SK-N-SH (cell line): ENCODE data around the gene SMYD1. TPM values are rescaled to one million over a fixed set of nuclear protein-coding genes. Genes with fewer than 3 reads are reported as not detected.

Source experiments
- CTCF ChIA-PET: fragments of 300-600, 350-600 bp; formaldehyde crosslinking; extraction: SDS; loops from one replicate; lab custom pipeline; 2021; lab: Yijun Ruan, JAX
- POLR2A ChIA-PET: fragments of 350-600 bp; sonication (Branson Sonifier 250); formaldehyde crosslinking; extraction: SDS; loops from one replicate; lab custom pipeline; 2020; ENCODE audit warnings: antibody characterized with exemption, inconsistent platforms; lab: Yijun Ruan, JAX
- DNase-seq: peaks from one replicate; pipeline ENCODE4 v3.0.0; 2012
- H2AFZ ChIP-seq: fragments of 200-600 bp; sonication (generic); 2 replicates; pipeline ENCODE4 v1.8.1; 2016; ENCODE audit warnings: antibody characterized with exemption, mild to moderate bottlenecking, low read depth
- H3F3A ChIP-seq: fragments of 200-600 bp; sonication (generic); replicated peaks from 2 replicates; pipeline ENCODE3; 2016; ENCODE audit warnings: antibody characterized with exemption, mild to moderate bottlenecking; ENCODE audit not compliant: insufficient read depth
- H3K27ac ChIP-seq, 2 experiments: fragments of 200-500 bp in 1 of 2; fragments of 200-600 bp in 1 of 2; sonication (Bioruptor generic) in 1 of 2; sonication (generic), shearing (Covaris generic) in 1 of 2; 2 replicates each; pipeline versions ENCODE4 v1.5.1 to v1.6.1; 2014 to 2016; ENCODE audit warnings: low read depth in 2 of 2, inconsistent platforms in 1 of 2, low read length in 1 of 2, mild to moderate bottlenecking in 1 of 2, mixed read lengths in 1 of 2
- H3K27me3 ChIP-seq: fragments of 200-600 bp; sonication (generic), shearing (Covaris generic); 2 replicates; pipeline ENCODE4 v1.6.1; 2016; ENCODE audit warnings: mixed run types; ENCODE audit not compliant: insufficient read depth
- H3K36me3 ChIP-seq, 2 experiments: fragments of 200-500 bp in 1 of 2; fragments of 200-600 bp in 1 of 2; sonication (Bioruptor generic) in 1 of 2; sonication (generic) in 1 of 2; replicated peaks in 1 of 2; 2 replicates each; pipeline versions ENCODE3 to v1.5.1; 2014 to 2016; ENCODE audit warnings: low read length in 1 of 2, mild to moderate bottlenecking in 1 of 2; ENCODE audit not compliant: insufficient read depth in 2 of 2, control insufficient read depth in 1 of 2
- H3K4me1 ChIP-seq, 2 experiments: fragments of 200-500 bp in 1 of 2; fragments of 200-600 bp in 1 of 2; sonication (Bioruptor generic) in 1 of 2; sonication (generic), shearing (Covaris generic) in 1 of 2; 2 replicates each; pipeline versions ENCODE4 v1.5.1 to v1.6.1; 2014 to 2016; ENCODE audit warnings: low read depth in 1 of 2, low read length in 1 of 2, mixed run types in 1 of 2; ENCODE audit not compliant: insufficient read depth in 2 of 2, control insufficient read depth in 1 of 2
- H3K4me2 ChIP-seq: fragments of 200-600 bp; sonication (generic), shearing (Covaris generic); 2 replicates; pipeline ENCODE4 v1.6.1; 2017; ENCODE audit warnings: mixed run types
- H3K4me3 ChIP-seq, 2 experiments: fragments of 200-500 bp in 1 of 2; fragments of 200-600 bp in 1 of 2; sonication (Bioruptor generic) in 1 of 2; sonication (generic), shearing (Covaris generic) in 1 of 2; 2 replicates each; pipeline versions ENCODE4 v1.5.1 to v1.8.1; 2014 to 2016; ENCODE audit warnings: low read depth in 2 of 2, inconsistent platforms in 1 of 2, low read length in 1 of 2, mild to moderate bottlenecking in 1 of 2, mixed read lengths in 1 of 2, moderate library complexity in 1 of 2
- H3K79me2 ChIP-seq: fragments of 200-600 bp; sonication (generic); 2 replicates; pipeline ENCODE4 v1.8.1; 2017; ENCODE audit warnings: mild to moderate bottlenecking; ENCODE audit not compliant: insufficient read depth
- H3K9ac ChIP-seq: fragments of 200-600 bp; sonication (generic); 2 replicates; pipeline ENCODE4 v1.6.1; 2017; ENCODE audit warnings: mixed run types
- H3K9me2 ChIP-seq: fragments of 200-600 bp; sonication (generic); 2 replicates; pipeline ENCODE4 v1.6.1; 2017; ENCODE audit warnings: mixed run types
- H3K9me3 ChIP-seq: fragments of 200-600 bp; sonication (generic); 2 replicates; pipeline ENCODE4 v1.6.1; 2017; ENCODE audit warnings: mixed run types, mild to moderate bottlenecking, moderate library complexity
- H4K20me1 ChIP-seq: fragments of 200-600 bp; sonication (generic); 2 replicates; pipeline ENCODE4 v1.6.1; 2017; ENCODE audit warnings: mild to moderate bottlenecking, mixed run types; ENCODE audit not compliant: insufficient read depth
- ELF1 ChIP-seq: IDR thresholded peaks from 2 replicates; pipeline ENCODE4 v1.4.0; 2012
- FOSL2 ChIP-seq: IDR thresholded peaks from 2 replicates; pipeline ENCODE4 v1.4.0; 2012; ENCODE audit warnings: low read depth, mild to moderate bottlenecking, moderate library complexity, borderline replicate concordance
- FOXM1 ChIP-seq: IDR thresholded peaks from 2 replicates; pipeline ENCODE4 v1.4.0; 2012; ENCODE audit warnings: low read depth, mild to moderate bottlenecking
- GABPA ChIP-seq: IDR thresholded peaks from 2 replicates; pipeline ENCODE4 v1.4.0; 2012; ENCODE audit warnings: low read depth, mild to moderate bottlenecking
- GATA2 ChIP-seq: sonication (generic); formaldehyde crosslinking; IDR thresholded peaks from 2 replicates; pipeline ENCODE4 v1.5.0; 2020; ENCODE audit warnings: mild to moderate bottlenecking, missing genetic modification reagents
- IRF3 ChIP-seq: fragments of 150-350 bp; IDR thresholded peaks from 2 replicates; pipeline ENCODE4 v1.6.1; 2016; ENCODE audit warnings: mild to moderate bottlenecking, low read depth, low read length
- MAX ChIP-seq: IDR thresholded peaks from 2 replicates; pipeline ENCODE4 v1.4.0; 2012; ENCODE audit warnings: low read depth
- MEF2A ChIP-seq: IDR thresholded peaks from 2 replicates; pipeline ENCODE4 v1.4.0; 2012; ENCODE audit warnings: low read depth, borderline replicate concordance
- NRF1 ChIP-seq: IDR thresholded peaks from 2 replicates; pipeline ENCODE4 v1.6.1; 2012; ENCODE audit warnings: low read depth, mild to moderate bottlenecking, low read length
- RAD21 ChIP-seq: IDR thresholded peaks from 2 replicates; pipeline ENCODE4 v1.6.1; 2012; ENCODE audit warnings: mild to moderate bottlenecking, low read length
- RXRA ChIP-seq: IDR thresholded peaks from 2 replicates; pipeline ENCODE4 v1.4.0; 2012; ENCODE audit warnings: low read depth, mild to moderate bottlenecking, borderline replicate concordance
- SMC3 ChIP-seq: IDR thresholded peaks from 2 replicates; pipeline ENCODE4 v1.6.1; 2012; ENCODE audit warnings: low read depth, low read length, improper control_type of control experiment
- YY1 ChIP-seq: IDR thresholded peaks from 2 replicates; pipeline ENCODE4 v1.4.0; 2012; ENCODE audit warnings: low read depth, mild to moderate bottlenecking
- WGBS: methylation state at CpG from one replicate; pipeline ENCODE4 v1.1.6; 2017; ENCODE audit warnings: low lambda C conversion rate; 5-methylcytosine and 5-hydroxymethylcytosine counted together
- polyA plus RNA-seq, 3 experiments: library from polyadenylated mRNA; depleted of rRNA; stranded (reverse); fragments of >200 nt; gene quantifications; 2 replicates each; pipeline ENCODE4 v1.2.3, GENCODE V29; 2012
- TF ChIP-seq, protein P1 (sequence below): IDR thresholded peaks from 2 replicates; pipeline ENCODE4 v1.6.1; 2012; ENCODE audit warnings: mild to moderate bottlenecking, low read depth, low read length, moderate library complexity
- TF ChIP-seq, protein P2 (sequence below): IDR thresholded peaks from 2 replicates; pipeline ENCODE4; 2012

Gene SMYD1
- polyA plus RNA-seq, 1 of the 3 experiments (the other 2 are of a cell fraction), result not detected

GRCh38 chr2:88117973-88118372 lies 50.3 kb downstream of the SMYD1 start (continued):
- TF ChIP-seq ELF1 (no peak), SMC3 (no peak)
- TF ChIP-seq, all 33 proteins: peak for 0

- Histone ChIP-seq H3K4me2 (no peak overlapping the region), H4K20me1 (no peaks in the 10 kb centered on the region), H2AFZ (no peak overlapping the region), H3K79me2 (no peaks in the 10 kb centered on the region), H3K9me3 (no peaks in the 10 kb centered on the region), H3K9ac (no peak overlapping the region), H3K27ac (no peak overlapping the region), H3K4me3 (no peak overlapping the region), H3K4me1 (peaks cover 0 to 4% of the 10 kb centered on the region in 2 experiments; a peak in 1 of 4 replicates), H3K9me2 (no peaks in the 10 kb centered on the region), H3F3A (no peaks in the 10 kb centered on the region), H3K36me3 (no peaks in the 10 kb centered on the region), H3K27me3 (peaks cover 4% of the 10 kb centered on the region; the same call in 1 of the 2 replicates)
- WGBS, result 59% methylated on average over 4 of the region's 4 CpGs
- CTCF ChIA-PET, result no interaction called here
- no peak for DNase-seq
- TF ChIP-seq RAD21 (no peak), GABPA (no peak), GATA2 (CRISPR knock-in tag) (no peak), MEF2A (no peak), IRF3 (no peak), FOSL2 (no peak)
- TF ChIP-seq, protein P1, sequence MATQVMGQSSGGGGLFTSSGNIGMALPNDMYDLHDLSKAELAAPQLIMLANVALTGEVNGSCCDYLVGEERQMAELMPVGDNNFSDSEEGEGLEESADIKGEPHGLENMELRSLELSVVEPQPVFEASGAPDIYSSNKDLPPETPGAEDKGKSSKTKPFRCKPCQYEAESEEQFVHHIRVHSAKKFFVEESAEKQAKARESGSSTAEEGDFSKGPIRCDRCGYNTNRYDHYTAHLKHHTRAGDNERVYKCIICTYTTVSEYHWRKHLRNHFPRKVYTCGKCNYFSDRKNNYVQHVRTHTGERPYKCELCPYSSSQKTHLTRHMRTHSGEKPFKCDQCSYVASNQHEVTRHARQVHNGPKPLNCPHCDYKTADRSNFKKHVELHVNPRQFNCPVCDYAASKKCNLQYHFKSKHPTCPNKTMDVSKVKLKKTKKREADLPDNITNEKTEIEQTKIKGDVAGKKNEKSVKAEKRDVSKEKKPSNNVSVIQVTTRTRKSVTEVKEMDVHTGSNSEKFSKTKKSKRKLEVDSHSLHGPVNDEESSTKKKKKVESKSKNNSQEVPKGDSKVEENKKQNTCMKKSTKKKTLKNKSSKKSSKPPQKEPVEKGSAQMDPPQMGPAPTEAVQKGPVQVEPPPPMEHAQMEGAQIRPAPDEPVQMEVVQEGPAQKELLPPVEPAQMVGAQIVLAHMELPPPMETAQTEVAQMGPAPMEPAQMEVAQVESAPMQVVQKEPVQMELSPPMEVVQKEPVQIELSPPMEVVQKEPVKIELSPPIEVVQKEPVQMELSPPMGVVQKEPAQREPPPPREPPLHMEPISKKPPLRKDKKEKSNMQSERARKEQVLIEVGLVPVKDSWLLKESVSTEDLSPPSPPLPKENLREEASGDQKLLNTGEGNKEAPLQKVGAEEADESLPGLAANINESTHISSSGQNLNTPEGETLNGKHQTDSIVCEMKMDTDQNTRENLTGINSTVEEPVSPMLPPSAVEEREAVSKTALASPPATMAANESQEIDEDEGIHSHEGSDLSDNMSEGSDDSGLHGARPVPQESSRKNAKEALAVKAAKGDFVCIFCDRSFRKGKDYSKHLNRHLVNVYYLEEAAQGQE, result no peak
- POLR2A ChIA-PET, result no interaction called here
Observed at GRCh38 chr2:88121678-88122077, 54.1 kb downstream of the SMYD1 start.

GRCh38 chr2:88122141-88122884 lies 54.7 kb downstream of the SMYD1 start:
- H2AFZ ChIP-seq, result no peak overlapping the region
- ChIA-PET CTCF (interaction anchor here (0.6 kb wide), 1 partner anchor 155 kb away, joined by 3 read pairs; no protein-coding TSS in a partner anchor), POLR2A (no interaction called here)
- no peak overlapping the region for H3K4me2 ChIP-seq
- H3F3A ChIP-seq, result no peaks in the 10 kb centered on the region
- H3K4me3 ChIP-seq, result no peak overlapping the region
- no peak for DNase-seq
- H3K27me3 ChIP-seq, result peaks cover 4% of the 10 kb centered on the region; the same call in 1 of the 2 replicates
- H3K79me2 ChIP-seq, result no peaks in the 10 kb centered on the region
- H3K4me1 ChIP-seq, result peaks cover 0 to 4% of the 10 kb centered on the region in 2 experiments; a peak in 1 of 4 replicates
- 24% methylated on average over 7 of the region's 8 CpGs for whole genome bisulfite sequencing
- no peak overlapping the region for H3K9ac ChIP-seq
- no peaks in the 10 kb centered on the region for H4K20me1 ChIP-seq
- H3K9me3 ChIP-seq, result no peaks in the 10 kb centered on the region
- H3K36me3 ChIP-seq, result no peaks in the 10 kb centered on the region
- no peak overlapping the region for H3K27ac ChIP-seq
- H3K9me2 ChIP-seq, result no peaks in the 10 kb centered on the region
- no peak for TF ChIP-seq YY1
- TF ChIP-seq FOXM1, result no peak
- no peak for TF ChIP-seq NRF1
- TF ChIP-seq RAD21, result no peak
- TF ChIP-seq, protein P2, sequence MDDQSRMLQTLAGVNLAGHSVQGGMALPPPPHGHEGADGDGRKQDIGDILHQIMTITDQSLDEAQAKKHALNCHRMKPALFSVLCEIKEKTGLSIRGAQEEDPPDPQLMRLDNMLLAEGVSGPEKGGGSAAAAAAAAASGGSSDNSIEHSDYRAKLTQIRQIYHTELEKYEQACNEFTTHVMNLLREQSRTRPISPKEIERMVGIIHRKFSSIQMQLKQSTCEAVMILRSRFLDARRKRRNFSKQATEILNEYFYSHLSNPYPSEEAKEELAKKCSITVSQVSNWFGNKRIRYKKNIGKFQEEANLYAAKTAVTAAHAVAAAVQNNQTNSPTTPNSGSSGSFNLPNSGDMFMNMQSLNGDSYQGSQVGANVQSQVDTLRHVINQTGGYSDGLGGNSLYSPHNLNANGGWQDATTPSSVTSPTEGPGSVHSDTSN, result no peak
- TF ChIP-seq, protein P1, result no peak
- TF ChIP-seq MAX, result no peak
- TF ChIP-seq RXRA, result no peak
